Neuronal stem cell (in vitro differentiated cells): ENCODE results near the gene CCDC136.

ENCODE experiments used
- DNase-seq: peaks from one replicate; pipeline ENCODE4 v3.0.0-alpha.2; 2013; ENCODE audit warnings: low spot score
- H2AFZ ChIP-seq: one replicate; pipeline ENCODE4 v1.6.1; 2013; ENCODE audit warnings: mild to moderate bottlenecking, low read length, inconsistent platforms
- H2AK5ac ChIP-seq: 2 replicates; pipeline ENCODE4 v1.6.1; 2013; ENCODE audit warnings: low read depth, mild to moderate bottlenecking, inconsistent platforms, low read length, moderate library complexity, mixed read lengths
- H2BK120ac ChIP-seq: 2 replicates; pipeline ENCODE4 v1.6.1; 2013; ENCODE audit warnings: low read depth, mild to moderate bottlenecking, inconsistent platforms, low read length, moderate library complexity, mixed read lengths
- H2BK12ac ChIP-seq: one replicate; pipeline ENCODE4 v1.6.1; 2013; ENCODE audit warnings: low read length, inconsistent platforms
- H2BK15ac ChIP-seq: 2 replicates; pipeline ENCODE4 v1.6.1; 2013; ENCODE audit warnings: mild to moderate bottlenecking, low read length, inconsistent platforms, mixed read lengths
- H2BK5ac ChIP-seq: one replicate; pipeline ENCODE4 v1.6.1; 2013; ENCODE audit warnings: inconsistent platforms, mild to moderate bottlenecking, low read length, moderate library complexity
- H3K14ac ChIP-seq: one replicate; pipeline ENCODE4 v1.6.1; 2013; ENCODE audit warnings: low read length, inconsistent platforms
- H3K18ac ChIP-seq: 2 replicates; pipeline ENCODE4 v1.6.1; 2013; ENCODE audit warnings: low read length, inconsistent platforms
- H3K23ac ChIP-seq: 2 replicates; pipeline ENCODE4 v1.6.1; 2013; ENCODE audit warnings: low read depth, mild to moderate bottlenecking, mixed read lengths, low read length, inconsistent platforms; ENCODE audit not compliant: poor library complexity
- H3K27ac ChIP-seq: replicated peaks from 3 replicates; pipeline ENCODE4 v1.5.1; 2013; ENCODE audit warnings: low read length, inconsistent platforms
- H3K27me3 ChIP-seq, 3 experiments: 2 replicates each; pipeline ENCODE4 v1.6.1; 2013; ENCODE audit warnings: low read length in 3 of 3, mild to moderate bottlenecking in 2 of 3, inconsistent platforms in 1 of 3, low read depth in 1 of 3, mixed read lengths in 1 of 3, moderate library complexity in 1 of 3; ENCODE audit not compliant: control insufficient read depth in 3 of 3, insufficient read depth in 3 of 3
- H3K36me3 ChIP-seq, 2 donors: replicated peaks in 1 of 2; 2 replicates each; pipeline ENCODE4 v1.6.1; 2013; ENCODE audit warnings: low read length in 2 of 2; ENCODE audit not compliant: control insufficient read depth in 2 of 2, insufficient read depth in 2 of 2
- H3K4ac ChIP-seq: 2 replicates; pipeline ENCODE4 v1.6.1; 2013; ENCODE audit warnings: inconsistent platforms, mild to moderate bottlenecking, low read length, moderate library complexity
- H3K4me1 ChIP-seq, 2 donors: 1 replicate in 1 of 2; 2 replicates in 1 of 2; pipeline ENCODE4 v1.6.1; 2013; ENCODE audit warnings: low read length in 2 of 2, low read depth in 1 of 2; ENCODE audit not compliant: control insufficient read depth in 2 of 2, insufficient read depth in 1 of 2
- H3K4me2 ChIP-seq: one replicate; pipeline ENCODE4 v1.6.1; 2013; ENCODE audit warnings: mild to moderate bottlenecking, low read length, inconsistent platforms; ENCODE audit not compliant: insufficient read depth, poor library complexity, severe bottlenecking
- H3K4me3 ChIP-seq, 2 donors: 2 replicates each; pipeline ENCODE4 v1.5.1; 2013; ENCODE audit warnings: low read length in 2 of 2, mild to moderate bottlenecking in 2 of 2, inconsistent platforms in 1 of 2, moderate library complexity in 1 of 2
- H3K79me1 ChIP-seq: one replicate; pipeline ENCODE4 v1.6.1; 2013; ENCODE audit warnings: low read depth, mild to moderate bottlenecking, inconsistent platforms, low read length, moderate library complexity
- H3K9ac ChIP-seq: one replicate; pipeline ENCODE4 v1.6.1; 2013; ENCODE audit warnings: mild to moderate bottlenecking, low read depth, low read length, inconsistent platforms; ENCODE audit not compliant: poor library complexity
- H3K9me3 ChIP-seq, 2 donors: replicated peaks in 1 of 2; 2 replicates each; pipeline versions ENCODE3 to v1.6.1; 2013; ENCODE audit warnings: low read length in 2 of 2, mild to moderate bottlenecking in 2 of 2, inconsistent platforms in 1 of 2, low read depth in 1 of 2, mixed read lengths in 1 of 2, moderate library complexity in 1 of 2; ENCODE audit not compliant: control insufficient read depth in 2 of 2, insufficient read depth in 1 of 2
- H4K8ac ChIP-seq: one replicate; pipeline ENCODE4 v1.6.1; 2013; ENCODE audit warnings: low read depth, mild to moderate bottlenecking, inconsistent platforms, low read length, moderate library complexity
- H4K91ac ChIP-seq: one replicate; pipeline ENCODE4 v1.6.1; 2013; ENCODE audit warnings: low read length, low read depth, mild to moderate bottlenecking, inconsistent platforms; ENCODE audit not compliant: poor library complexity
- WGBS, 2 donors: extraction: QIAGEN DNeasy Blood & Tissue Kit; methylation state at CpG; one replicate each; pipeline ENCODE4 v1.1.7; 2013; ENCODE audit warnings: missing lambda C conversion rate in 2 of 2, mixed read lengths in 1 of 2; ENCODE audit not compliant: insufficient read length in 2 of 2, insufficient replicate concordance in 1 of 2; ENCODE audit errors: extremely low coverage in 2 of 2; 5-methylcytosine and 5-hydroxymethylcytosine counted together

Gene CCDC136

GRCh38 chr7:128829391-128830166, 37.8 kb downstream of the CCDC136 start:
- H3K4ac ChIP-seq, result no peak overlapping the region
- H4K8ac ChIP-seq, result no peak overlapping the region
- H3K18ac ChIP-seq, result peak overlapping the region; percentile 81
- no peaks in the 10 kb centered on the region for H3K9me3 ChIP-seq
- no peak for DNase-seq
- H3K36me3 ChIP-seq, result no peaks in the 10 kb centered on the region
- H2AFZ ChIP-seq, result no peak overlapping the region
- no peak overlapping the region for H3K23ac ChIP-seq
- no peak overlapping the region for H2BK12ac ChIP-seq
- H2BK120ac ChIP-seq, result peak overlapping the region; percentile 38
- H3K4me1 ChIP-seq, result peaks cover 37 to 46% of the 10 kb centered on the region in 2 donors
- peaks cover 2% of the 10 kb centered on the region for H3K79me1 ChIP-seq
- H2AK5ac ChIP-seq, result peak overlapping the region; percentile 73
- peak overlapping the region in 1 of 2 donors; percentile 27 for H3K4me3 ChIP-seq
- peak overlapping the region; percentile 85 for H3K4me2 ChIP-seq
- H2BK5ac ChIP-seq, result no peak overlapping the region
- H4K91ac ChIP-seq, result no peak overlapping the region
- H3K27ac ChIP-seq, result no peak overlapping the region
- H3K27me3 ChIP-seq, result no peaks in the 10 kb centered on the region
- peak overlapping the region; percentile 87 for H2BK15ac ChIP-seq
- WGBS, 2 donors, result no CpG with 5 or more reads among the region's 13 CpGs
- H3K9ac ChIP-seq, result no peak overlapping the region
- no peak overlapping the region for H3K14ac ChIP-seq

GRCh38 chr7:128830231-128831177, 38.7 kb downstream of the CCDC136 start, which contains the start of gene FLNC:
FLNC (plus strand) TSS chr7:128830406; CDS start chr7:128830638, 232 bp downstream.
- Histone ChIP-seq H2AFZ (peak within 1 kb of the TSS; percentile 92), H3K4me2 (peak within 1 kb of the TSS; percentile 85), H3K18ac (peak within 1 kb of the TSS; percentile 99), H3K27me3 (no peaks in the 10 kb centered on the region), H2BK12ac (peak within 1 kb of the TSS; percentile 63), H3K79me1 (peaks cover 6% of the 10 kb centered on the region), H3K9me3 (no peaks in the 10 kb centered on the region), H3K23ac (peak within 1 kb of the TSS; percentile 96), H3K36me3 (peaks cover 0 to 7% of the 10 kb centered on the region in 2 donors), H4K91ac (no peak within 1 kb of the TSS), H3K4ac (peak within 1 kb of the TSS; percentile 80), H3K4me1 (peaks cover 38 to 46% of the 10 kb centered on the region in 2 donors), H2BK5ac (peak within 1 kb of the TSS; percentile 98), H2BK120ac (peak within 1 kb of the TSS; percentile 95), H2AK5ac (peak within 1 kb of the TSS; percentile 89), H3K14ac (peak within 1 kb of the TSS; percentile 85), H3K4me3 (peak within 1 kb of the TSS; percentile 29 to 82), H3K27ac (peak within 1 kb of the TSS; percentile 90), H4K8ac (no peak within 1 kb of the TSS), H3K9ac (peak within 1 kb of the TSS; percentile 99), H2BK15ac (peak within 1 kb of the TSS; percentile 87)
- no peak for DNase-seq
- no CpG with 5 or more reads among the region's 109 CpGs for WGBS, 2 donors

- Histone ChIP-seq H2AFZ (peak overlapping the region; percentile 92), H3K36me3 (peaks cover 0 to 14% of the 10 kb centered on the region in 2 donors), H3K18ac (peak overlapping the region; percentile 99), H3K23ac (peak overlapping the region; percentile 90), H2BK15ac (peak overlapping the region; percentile 69), H2BK5ac (peak overlapping the region; percentile 98), H3K27me3 (no peaks in the 10 kb centered on the region), H3K9me3 (no peaks in the 10 kb centered on the region), H4K91ac (no peak overlapping the region), H2BK120ac (peak overlapping the region; percentile 95), H3K27ac (peak overlapping the region; percentile 90), H3K4me3 (peak overlapping the region; percentile 29 to 82), H3K4me2 (peak overlapping the region; percentile 85), H2AK5ac (peak overlapping the region; percentile 89), H3K79me1 (peaks cover 7% of the 10 kb centered on the region), H3K9ac (peak overlapping the region; percentile 91), H3K14ac (peak overlapping the region; percentile 85), H2BK12ac (peak overlapping the region; percentile 63), H3K4ac (peak overlapping the region; percentile 72), H3K4me1 (peaks cover 38 to 46% of the 10 kb centered on the region in 2 donors), H4K8ac (no peak overlapping the region)
- no CpG with 5 or more reads among the region's 33 CpGs for WGBS, 2 donors
- peak; percentile 72 for DNase-seq
These were observed 39.6 kb downstream of the CCDC136 start for GRCh38 chr7:128831178-128831993.
